ENCODE data around the gene RHOV.
A peak's percentile ranks its signal among the peaks of the same experiment; 100 is the strongest.
"Not testable (repeated sequence)": the region's sequence is repeated elsewhere in the genome, so short reads cannot be mapped to it uniquely, and the experiment has no call there.

Gene RHOV

DNA sequence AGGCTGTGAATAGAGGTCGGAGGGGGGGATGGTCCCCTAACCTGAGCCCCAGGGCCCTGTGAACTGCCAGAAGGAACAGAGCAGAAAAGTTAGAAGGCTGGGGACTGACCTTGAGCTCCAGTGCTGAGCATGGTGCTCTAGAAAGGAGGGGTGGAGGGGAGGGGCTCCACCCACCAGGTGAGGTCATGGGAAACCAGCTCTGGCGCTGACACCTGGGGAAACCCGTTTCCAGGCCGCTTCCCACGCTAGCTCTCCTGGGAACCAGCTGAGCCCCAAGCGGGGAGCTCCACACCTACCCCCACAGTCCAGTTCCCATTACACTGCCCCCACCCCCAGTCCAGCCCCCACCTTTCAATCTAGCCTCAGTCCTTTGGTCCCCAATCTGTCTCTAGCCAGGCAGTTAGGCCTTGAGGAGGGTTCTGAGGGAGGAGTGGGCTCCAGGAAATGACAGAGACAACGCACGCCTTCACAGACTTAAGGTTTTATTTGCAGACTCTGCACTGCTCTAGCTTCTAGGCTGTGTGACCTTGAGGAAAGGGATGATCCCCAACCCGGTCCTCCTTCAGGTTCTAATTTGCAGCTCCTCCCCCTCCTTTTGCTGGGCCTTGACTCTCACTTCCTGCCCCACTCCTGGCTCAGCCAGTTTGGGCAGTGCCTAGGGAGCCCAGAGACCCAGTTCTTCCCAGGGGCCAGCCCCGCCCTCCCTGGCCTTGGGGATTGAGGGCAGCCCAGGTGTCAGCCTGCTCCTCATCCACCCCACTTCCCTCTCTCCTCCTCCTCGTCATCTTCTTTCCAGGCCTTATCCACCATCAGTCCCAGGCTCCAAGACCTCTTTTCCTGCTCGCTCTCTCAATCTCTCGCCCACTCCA, 2.1 kb downstream of the RHOV start:
- DNase-seq = no peak

GRCh38 chr15:40870716-40871115, 3.3 kb downstream of the RHOV start:
- no peak for DNase-seq

DNA sequence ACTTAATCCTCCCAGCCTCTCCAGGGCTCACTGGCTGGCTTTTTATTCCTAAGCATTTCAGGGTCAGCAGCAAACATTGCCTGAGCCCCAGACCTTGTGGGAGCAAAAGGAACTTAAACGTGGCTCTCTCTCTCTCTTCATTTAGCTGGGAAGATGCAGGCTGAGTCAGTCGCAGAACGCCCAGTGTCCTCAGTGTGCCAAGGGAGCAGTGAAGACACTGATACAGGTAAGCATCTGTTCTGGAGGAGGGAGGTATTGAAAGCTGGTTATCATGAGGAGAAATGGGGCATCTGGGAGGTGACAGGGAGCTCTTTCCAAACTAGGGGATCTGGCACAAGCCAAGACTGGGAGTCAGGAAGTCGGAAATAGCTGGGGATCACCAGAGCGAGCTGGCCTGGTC, 4.3 kb downstream of the RHOV start:
- DNase-seq = no peak

- no peak for DNase-seq
These were observed 6.8 kb downstream of the RHOV start for GRCh38 chr15:40867199-40867598.

DNA sequence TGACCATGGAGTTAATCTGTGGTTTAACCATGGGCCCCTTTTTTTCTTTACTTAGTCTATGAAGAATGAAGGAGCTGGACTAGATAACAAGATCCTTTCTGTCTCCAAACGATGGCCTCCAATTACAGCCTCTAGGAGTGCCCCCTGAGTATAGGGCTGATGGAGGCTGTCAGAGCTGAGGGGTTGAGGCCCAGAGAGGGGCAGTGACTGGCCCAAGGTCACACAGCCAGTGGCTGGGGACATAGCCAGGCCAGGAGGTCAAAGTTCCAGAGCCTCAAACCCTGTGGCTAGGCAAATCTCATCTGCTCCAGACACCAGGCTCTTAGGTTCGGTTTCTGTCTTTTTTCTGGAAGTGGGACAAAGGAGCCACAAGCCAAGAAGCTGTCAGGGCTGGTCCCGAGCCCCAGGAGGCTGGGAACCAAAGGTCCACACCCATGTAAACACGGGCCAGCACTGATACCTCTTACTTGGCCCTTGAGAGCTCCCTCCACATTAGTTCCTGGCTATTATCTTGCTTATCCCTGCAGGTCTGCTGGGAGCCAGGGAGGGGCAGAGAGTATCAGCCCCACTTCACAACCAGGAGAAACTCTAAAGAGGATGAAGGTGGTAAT, 10.3 kb downstream of the RHOV start:
- no peak for DNase-seq

GRCh38 chr15:40861147-40861546, 12.9 kb downstream of the RHOV start:
- DNase-seq = not testable (repeated sequence)

- DNase-seq = peak; percentile 69
These were observed 14.7 kb downstream of the RHOV start for GRCh38 chr15:40859206-40859851.

DNA sequence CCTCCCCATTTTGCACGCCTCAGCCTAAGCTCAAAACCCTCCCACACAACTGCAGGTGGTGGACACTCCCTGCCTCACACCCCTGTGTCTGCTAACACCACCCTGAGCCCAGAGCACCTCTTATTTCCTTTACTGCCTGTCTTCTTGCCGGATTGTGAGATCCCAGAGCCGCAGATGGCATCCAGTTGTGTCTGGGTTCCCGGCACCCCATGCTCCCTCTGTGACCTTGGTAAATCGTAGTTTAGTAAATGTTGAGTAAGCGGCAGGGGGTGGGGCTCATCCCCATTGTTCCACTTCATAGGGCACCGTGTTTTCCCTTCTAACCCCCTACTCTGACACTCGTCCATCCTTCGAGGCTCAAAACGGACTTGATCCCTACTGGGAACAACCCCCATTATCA, 15.3 kb downstream of the RHOV start:
- DNase-seq = no peak

DNA sequence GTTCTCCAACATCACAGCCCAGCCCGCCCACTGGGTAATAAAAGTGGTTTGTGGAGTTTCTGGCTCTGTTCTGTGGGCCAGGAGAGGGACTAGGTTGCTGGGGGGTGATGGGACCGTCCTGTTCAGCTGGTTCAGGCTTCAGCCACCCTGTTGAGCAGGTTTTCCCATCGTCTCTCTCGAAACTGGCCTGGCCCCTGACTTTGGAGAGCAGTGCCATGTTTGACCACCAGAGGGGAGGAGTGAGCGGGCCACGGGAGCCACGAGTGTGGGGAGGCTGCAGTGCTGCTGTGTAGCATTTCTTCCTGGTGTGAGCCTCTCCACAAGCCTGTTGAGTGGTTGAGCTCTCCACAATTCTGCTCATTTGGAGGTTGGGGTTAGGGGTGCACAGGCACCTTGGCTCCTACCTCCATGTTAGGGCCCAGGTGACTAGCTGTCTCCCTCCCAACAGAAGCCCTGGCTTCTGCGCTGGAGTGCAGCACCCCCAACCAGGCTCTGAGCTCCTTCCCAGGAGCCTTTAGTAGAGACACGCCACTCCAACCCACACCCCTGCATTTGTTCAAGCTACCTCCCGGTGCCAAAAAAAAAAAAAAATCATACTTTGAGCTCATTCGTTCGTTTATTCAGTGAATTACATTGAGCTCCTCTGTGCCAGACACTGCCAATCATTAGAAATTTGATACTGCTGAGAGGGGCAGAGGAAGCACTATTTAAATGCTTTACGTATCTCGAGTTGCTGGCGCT, 16.3 kb downstream of the RHOV start:
- peak; percentile 66 for DNase-seq

DNA sequence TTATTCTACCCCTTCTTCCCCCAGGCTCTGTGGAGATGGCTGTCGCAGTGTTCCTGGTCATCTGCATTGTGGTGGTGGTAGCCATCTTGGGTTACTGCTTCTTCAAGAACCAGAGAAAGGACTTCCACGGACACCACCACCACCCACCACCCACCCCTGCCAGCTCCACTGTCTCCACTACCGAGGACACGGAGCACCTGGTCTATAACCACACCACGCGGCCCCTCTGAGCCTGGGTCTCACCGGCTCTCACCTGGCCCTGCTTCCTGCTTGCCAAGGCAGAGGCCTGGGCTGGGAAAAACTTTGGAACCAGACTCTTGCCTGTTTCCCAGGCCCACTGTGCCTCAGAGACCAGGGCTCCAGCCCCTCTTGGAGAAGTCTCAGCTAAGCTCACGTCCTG, 17.3 kb downstream of the RHOV start:
- no peak for DNase-seq

- no peak for DNase-seq
These were observed 18.3 kb downstream of the RHOV start for GRCh38 chr15:40855706-40856234.

- no peak for DNase-seq
These were observed 19.9 kb downstream of the RHOV start for GRCh38 chr15:40854161-40854560.

GRCh38 chr15:40853241-40853890, 20.7 kb downstream of the RHOV start:
- no peak for DNase-seq

DNA sequence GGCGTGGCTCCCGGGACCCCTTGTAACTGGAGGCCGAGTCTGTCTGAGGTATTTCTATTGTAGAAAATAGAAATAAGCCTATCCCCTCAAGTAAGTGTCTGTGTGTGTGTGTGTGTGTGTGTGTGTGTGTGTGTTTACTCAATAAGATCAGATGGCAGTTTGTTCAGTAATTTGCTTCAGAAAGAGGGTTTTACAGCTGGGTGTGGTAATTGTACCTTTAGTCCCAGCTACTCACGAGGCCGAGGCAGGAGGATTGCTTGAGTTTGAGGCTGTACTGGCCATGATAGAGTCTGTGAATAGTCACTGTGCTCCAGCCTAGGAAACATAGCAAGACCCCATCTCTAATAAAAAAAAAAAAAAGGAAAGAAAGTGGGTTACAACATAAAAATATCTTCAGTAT, 21.5 kb downstream of the RHOV start:
- DNase-seq = no peak

- no peak for DNase-seq
These were observed 23.4 kb downstream of the RHOV start for GRCh38 chr15:40850576-40851112.

DNA sequence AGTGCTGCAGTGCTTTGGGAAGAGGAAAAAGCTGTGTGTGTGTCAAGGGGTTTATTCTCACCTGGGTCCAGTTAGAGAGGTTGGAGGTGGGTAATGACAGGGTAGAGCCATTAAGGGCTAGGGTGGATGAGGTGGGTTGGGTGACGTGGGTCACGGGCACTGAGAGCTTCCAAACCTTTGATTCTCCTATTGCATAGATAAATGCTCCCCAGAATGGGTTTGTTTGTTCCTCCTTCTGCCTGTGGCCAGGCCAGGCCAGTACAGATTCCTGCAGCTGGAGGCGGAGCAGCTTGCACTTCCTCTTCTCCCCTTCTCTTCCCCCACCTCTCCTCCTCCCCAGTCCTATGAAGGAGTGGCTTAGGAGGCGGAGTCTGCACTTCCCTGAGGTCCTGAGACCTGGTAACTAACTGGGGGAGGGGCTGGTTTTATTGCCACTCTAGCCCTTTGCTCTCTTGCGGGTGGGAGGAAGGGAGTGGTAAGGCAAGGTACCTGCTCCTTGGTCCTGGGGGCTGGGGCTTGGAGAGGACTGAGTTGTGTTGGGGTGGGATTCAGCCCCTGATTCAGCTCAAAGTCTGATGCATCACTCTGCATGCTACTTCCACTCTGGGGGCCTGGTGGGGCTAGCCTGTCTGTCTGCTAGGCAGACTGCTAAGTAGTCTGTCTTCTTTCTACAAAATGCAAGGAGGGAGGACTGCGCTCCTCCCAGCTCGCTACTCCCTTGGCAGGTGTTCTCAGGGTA, 26.6 kb downstream of the RHOV start:
- DNase-seq = no peak

DNA sequence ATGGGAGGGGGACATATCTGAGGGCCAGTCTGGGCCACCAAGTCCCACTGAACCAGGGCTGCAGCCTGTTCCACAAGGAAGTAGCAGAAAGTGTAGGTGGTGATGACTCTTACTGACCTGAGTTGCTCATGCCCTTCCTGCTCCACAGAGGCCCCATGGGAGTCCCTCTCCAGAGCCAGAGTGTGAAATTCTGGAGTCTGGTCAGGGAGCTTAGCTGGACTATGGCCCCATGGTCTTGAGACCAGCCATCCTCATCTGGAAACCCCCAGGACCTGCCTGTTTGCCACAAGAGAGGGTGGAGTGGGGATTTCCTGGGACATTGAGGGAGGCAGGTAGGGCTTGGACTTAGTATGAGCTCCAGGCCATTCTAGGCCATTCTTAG, 27.2 kb downstream of the RHOV start:
- no peak for DNase-seq

- no peak for DNase-seq
These were observed 28.3 kb downstream of the RHOV start for GRCh38 chr15:40845511-40846284.

GRCh38 chr15:40845036-40845435, 29.0 kb downstream of the RHOV start:
- no peak for DNase-seq

DNA sequence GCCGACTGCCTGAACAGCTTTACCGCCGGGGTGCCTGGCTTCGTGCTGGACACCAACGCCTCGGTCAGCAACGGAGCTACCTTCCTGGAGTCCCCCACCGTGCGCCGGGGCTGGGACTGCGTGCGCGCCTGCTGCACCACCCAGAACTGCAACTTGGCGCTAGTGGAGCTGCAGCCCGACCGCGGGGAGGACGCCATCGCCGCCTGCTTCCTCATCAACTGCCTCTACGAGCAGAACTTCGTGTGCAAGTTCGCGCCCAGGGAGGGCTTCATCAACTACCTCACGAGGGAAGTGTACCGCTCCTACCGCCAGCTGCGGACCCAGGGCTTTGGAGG, 29.4 kb downstream of the RHOV start:
- no peak for DNase-seq

Data from effector CD8-positive, alpha-beta T cell (primary cell).